Stimulated activated naive CD4-positive, alpha-beta T cell treated with Interleukin-2 at 50 U/mL for 16 hours (primary cell): Measurements from ENCODE around the gene DDX17.
A peak's percentile ranks its signal among the peaks of the same experiment; 100 is the strongest.

Source experiments
- DNase-seq: peaks from one replicate; lab custom pipeline; 2025; lab: John Stamatoyannopoulos, UW

Gene DDX17

GRCh38 chr22:38465673-38466490 lies 40.2 kb downstream of the DDX17 start:
- no peak for DNase-seq

GRCh38 chr22:38464992-38465672 lies 41.0 kb downstream of the DDX17 start:
- DNase-seq, result no peak

- DNase-seq, result no peak
Measured at GRCh38 chr22:38462960-38463784, 42.9 kb downstream of the DDX17 start.

GRCh38 chr22:38461414-38462081 lies 44.6 kb downstream of the DDX17 start:
- peak; percentile 51 for DNase-seq

- DNase-seq, result no peak
Measured at GRCh38 chr22:38461057-38461413, 45.1 kb downstream of the DDX17 start.

- DNase-seq, result no peak
Measured at GRCh38 chr22:38460426-38460840, 45.7 kb downstream of the DDX17 start.

- no peak for DNase-seq
Measured at GRCh38 chr22:38456841-38457699, 49.0 kb downstream of the DDX17 start.

GRCh38 chr22:38456272-38456835 lies 49.8 kb downstream of the DDX17 start:
- DNase-seq, result no peak

GRCh38 chr22:38455530-38456271 lies 50.4 kb downstream of the DDX17 start:
- no peak for DNase-seq

GRCh38 chr22:38455076-38455529 lies 51.0 kb downstream of the DDX17 start, which contains the start of gene KCNJ4:
Gene KCNJ4, minus strand, starts transcription at chr22:38455199. Its CDS starts 27,067 bp downstream, at chr22:38428132.
- DNase-seq, result no peak

- no peak for DNase-seq
Measured at GRCh38 chr22:38454353-38455075, 51.6 kb downstream of the DDX17 start.

GRCh38 chr22:38453996-38454352 lies 52.1 kb downstream of the DDX17 start:
- DNase-seq, result no peak

- DNase-seq, result no peak
Measured at GRCh38 chr22:38453066-38453672, 52.9 kb downstream of the DDX17 start.

GRCh38 chr22:38452373-38453065 lies 53.6 kb downstream of the DDX17 start:
- DNase-seq, result no peak

GRCh38 chr22:38451864-38452263 lies 54.2 kb downstream of the DDX17 start:
- no peak for DNase-seq

- DNase-seq, result no peak
Measured at GRCh38 chr22:38451404-38451803, 54.7 kb downstream of the DDX17 start.

- no peak for DNase-seq
Measured at GRCh38 chr22:38450234-38450797, 55.8 kb downstream of the DDX17 start.

- no peak for DNase-seq
Measured at GRCh38 chr22:38449776-38450175, 56.3 kb downstream of the DDX17 start.
